B cell (primary cell): ENCODE results near the gene NLRP9. TPM values are rescaled to one million over a fixed set of nuclear protein-coding genes. Genes with fewer than 3 reads are reported as not detected.

Experiments used
- ATAC-seq: fragments of 200-7000 bp; cut with Tn5 transposase; one replicate; pipeline ENCODE4 v1.10.0; 2021; ENCODE audit warnings: low read depth, mild to moderate bottlenecking, moderate number of reproducible peaks, moderate library complexity
- CTCF ChIA-PET: fragments of 350-600 bp; sonication (Branson Sonifier 250); formaldehyde crosslinking; loops from one replicate; lab custom pipeline; 2021; ENCODE audit warnings: antibody characterized with exemption, inconsistent platforms; lab: Charles Lee
- POLR2A ChIA-PET: fragments of 350-600 bp; sonication (Branson Sonifier 250); formaldehyde crosslinking; loops from one replicate; lab custom pipeline; 2021; ENCODE audit warnings: antibody characterized with exemption; lab: Charles Lee
- DNase-seq: peaks from one replicate; pipeline ENCODE4 v3.0.0; 2013
- H2AFZ ChIP-seq: 2 replicates; pipeline ENCODE4 v1.6.1; 2012; ENCODE audit warnings: mild to moderate bottlenecking, low read depth, low read length; ENCODE audit not compliant: insufficient read depth, poor library complexity, severe bottlenecking
- H3K27ac ChIP-seq, 2 donors: 1 replicate in 1 of 2; 2 replicates in 1 of 2; pipeline ENCODE4 v1.5.1; 2012 to 2013; ENCODE audit warnings: low read length in 2 of 2, mild to moderate bottlenecking in 2 of 2, moderate library complexity in 1 of 2
- H3K27me3 ChIP-seq, 4 experiments: fragments of 200-600 bp in 1 of 4; sonication (generic) in 1 of 4; replicated peaks in 1 of 4; 1 replicate in 2 of 4; 2 replicates in 2 of 4; pipeline versions ENCODE4 v1.6.1 to v1.7.0; 2013 to 2016; ENCODE audit warnings: low read length in 3 of 4, mild to moderate bottlenecking in 2 of 4, mixed read lengths in 1 of 4, moderate library complexity in 1 of 4; ENCODE audit not compliant: insufficient read depth in 4 of 4, control insufficient read depth in 3 of 4; ENCODE audit errors: control extremely low read depth in 1 of 4
- H3K36me3 ChIP-seq, 2 experiments: replicated peaks in 1 of 2; 1 replicate in 1 of 2; 2 replicates in 1 of 2; pipeline versions ENCODE4 v1.6.1 to v1.7.1; 2013; ENCODE audit warnings: low read length in 1 of 2; ENCODE audit not compliant: insufficient read depth in 2 of 2, control insufficient read depth in 1 of 2; ENCODE audit errors: control extremely low read depth in 1 of 2, extremely low read depth in 1 of 2
- H3K4me1 ChIP-seq, 2 donors: fragments of 200-600 bp in 1 of 2; sonication (generic) in 1 of 2; 1 replicate in 1 of 2; 2 replicates in 1 of 2; pipeline versions ENCODE4 v1.5.1 to v1.6.1; 2013 to 2017; ENCODE audit warnings: low read length in 2 of 2; ENCODE audit not compliant: control insufficient read depth in 2 of 2, insufficient read depth in 2 of 2
- H3K4me2 ChIP-seq: replicated peaks from 2 replicates; pipeline ENCODE3; 2012; ENCODE audit warnings: mild to moderate bottlenecking, low read depth, low read length; ENCODE audit not compliant: poor library complexity, severe bottlenecking
- H3K4me3 ChIP-seq, 5 experiments: fragments of 200-600 bp in 1 of 5; sonication (generic) in 1 of 5; 1 replicate in 3 of 5; 2 replicates in 2 of 5; pipeline versions ENCODE4 v1.5.1 to v1.7.0; 2011 to 2016; ENCODE audit warnings: low read length in 4 of 5, mild to moderate bottlenecking in 4 of 5, low read depth in 2 of 5, control low read depth in 1 of 5, moderate library complexity in 1 of 5; ENCODE audit not compliant: insufficient read depth in 1 of 5; ENCODE audit errors: control extremely low read depth in 1 of 5, extremely low read depth in 1 of 5
- H3K79me2 ChIP-seq: fragments of 200-600 bp; sonication (generic); one replicate; pipeline ENCODE4 v1.6.0; 2016; ENCODE audit warnings: low read length; ENCODE audit not compliant: control insufficient read depth, insufficient read depth
- H3K9ac ChIP-seq: fragments of 200-600 bp; sonication (generic); 2 replicates; pipeline ENCODE4 v1.6.1; 2017; ENCODE audit warnings: mild to moderate bottlenecking, low read length, moderate library complexity
- H3K9me3 ChIP-seq, 3 donors: one replicate each; pipeline versions ENCODE4 v1.6.1 to v1.7.1; 2013; ENCODE audit warnings: low read length in 2 of 3; ENCODE audit not compliant: control insufficient read depth in 2 of 3, insufficient read depth in 1 of 3; ENCODE audit errors: control extremely low read depth in 1 of 3
- H4K20me1 ChIP-seq: 2 replicates; pipeline ENCODE4 v1.6.0; 2012; ENCODE audit warnings: mild to moderate bottlenecking, low read length; ENCODE audit not compliant: insufficient read depth, control insufficient read depth, poor library complexity, severe bottlenecking
- H3K27ac Mint-ChIP-seq: one replicate; pipeline ENCODE4 v1.8.0; 2021; ENCODE audit warnings: mixed read lengths
- H3K27me3 Mint-ChIP-seq: one replicate; pipeline ENCODE4 v1.8.0; 2021; ENCODE audit warnings: mixed read lengths
- H3K4me1 Mint-ChIP-seq: one replicate; pipeline ENCODE4 v1.8.0; 2021; ENCODE audit warnings: mixed read lengths
- H3K4me3 Mint-ChIP-seq: one replicate; pipeline ENCODE4 v1.8.0; 2021; ENCODE audit warnings: mixed read lengths
- H3K9me3 Mint-ChIP-seq: one replicate; pipeline ENCODE4 v1.8.0; 2022; ENCODE audit warnings: mixed read lengths; ENCODE audit not compliant: insufficient read depth
- CTCF ChIP-seq: fragments of 200-600 bp; IDR thresholded peaks from one replicate; pipeline ENCODE4 v1.8.0; 2022; ENCODE audit warnings: antibody characterized with exemption, mild to moderate bottlenecking
- EZH2 ChIP-seq: IDR thresholded peaks from 2 replicates; pipeline ENCODE4 v1.6.1; 2012; ENCODE audit warnings: borderline replicate concordance, low read depth, mild to moderate bottlenecking, moderate library complexity, low read length; ENCODE audit not compliant: insufficient read depth, poor library complexity, severe bottlenecking
- WGBS: methylation state at CpG from one replicate; pipeline ENCODE4 v1.1.5; 2013; ENCODE audit warnings: missing lambda C conversion rate; ENCODE audit not compliant: insufficient coverage; 5-methylcytosine and 5-hydroxymethylcytosine counted together
- intact Hi-C: fragments of 100-400 bp; cut with micrococcal nuclease; formaldehyde crosslinking; loops from one replicate; pipeline ENCODE4 v1.10.0; 2022
- polyA plus RNA-seq: library from polyadenylated mRNA; depleted of rRNA; stranded (reverse); fragments of >200 nt; gene quantifications from 2 replicates; pipeline ENCODE4 v1.2.3, GENCODE V29; 2012
- total RNA-seq, 2 donors: library from RNA; stranded (reverse); fragments of 120-200 nt in 1 of 2; gene quantifications; 1 replicate in 1 of 2; 2 replicates in 1 of 2; pipeline versions ENCODE4 v1.2.3 to v1.2.4, GENCODE V29; 2013 to 2022

NLRP9 gene
- total and polyA plus RNA-seq, 2 donors (not counting 1 experiment from before 2014, with no cell fraction given) = not detected

GRCh38 chr19:55686311-55687050 is 51.7 kb downstream of the NLRP9 start:
- ATAC-seq = no peak
- Histone ChIP-seq H3K9ac (no peak overlapping the region), H3K4me2 (no peak overlapping the region), H3K4me1 (peaks cover 9 to 33% of the 10 kb centered on the region in 2 donors), H3K4me3 (no peak overlapping the region), H3K27ac (no peak overlapping the region), H2AFZ (no peak overlapping the region), H3K36me3 (peaks cover 0 to 85% of the 10 kb centered on the region in 2 experiments), H3K79me2 (peaks cover 84% of the 10 kb centered on the region), H4K20me1 (peaks cover 89% of the 10 kb centered on the region), H3K9me3 (no peaks in the 10 kb centered on the region), H3K27me3 (no peaks in the 10 kb centered on the region)
- Mint-ChIP-seq H3K27me3 (no peaks in the 10 kb centered on the region), H3K4me3 (no peak overlapping the region), H3K27ac (no peak overlapping the region), H3K4me1 (peaks cover 40% of the 10 kb centered on the region), H3K9me3 (no peaks in the 10 kb centered on the region)
- ChIA-PET CTCF (no interaction called here), POLR2A (no interaction called here)
- no peak for TF ChIP-seq CTCF
- no peak for TF ChIP-seq EZH2
- WGBS = 95% methylated on average over 28 of the region's 29 CpGs
- no peak for DNase-seq
- intact Hi-C loops = no loop called here

GRCh38 chr19:55685776-55686175 is 52.4 kb downstream of the NLRP9 start:
- Histone ChIP-seq H3K4me1 (peaks cover 9 to 41% of the 10 kb centered on the region in 2 donors), H3K9me3 (no peaks in the 10 kb centered on the region), H3K4me2 (no peak overlapping the region), H3K4me3 (no peak overlapping the region), H3K79me2 (peaks cover 88% of the 10 kb centered on the region), H2AFZ (no peak overlapping the region), H3K36me3 (peaks cover 0 to 85% of the 10 kb centered on the region in 2 experiments), H4K20me1 (peaks cover 89% of the 10 kb centered on the region), H3K9ac (no peak overlapping the region), H3K27me3 (no peaks in the 10 kb centered on the region), H3K27ac (no peak overlapping the region)
- CTCF ChIA-PET = no interaction called here
- H3K4me3 Mint-ChIP-seq = no peak overlapping the region
- TF ChIP-seq CTCF = no peak
- no peak for TF ChIP-seq EZH2
- H3K9me3 Mint-ChIP-seq = no peaks in the 10 kb centered on the region
- DNase-seq = no peak
- intact Hi-C loops = no loop called here
- no peaks in the 10 kb centered on the region for H3K27me3 Mint-ChIP-seq
- ATAC-seq = no peak
- no peak overlapping the region for H3K27ac Mint-ChIP-seq
- peaks cover 44% of the 10 kb centered on the region for H3K4me1 Mint-ChIP-seq
- 97% methylated on average over 6 of the region's 6 CpGs for WGBS
- POLR2A ChIA-PET = no interaction called here
